DMS153 treated with DMSO at 0.1 percent for 48 hours (cell line): ENCODE results near the gene ITGB1BP2.
"Not testable (repeated sequence)": the region's sequence is repeated elsewhere in the genome, so short reads cannot be mapped to it uniquely, and the experiment has no call there.

Experiments
- DNase-seq: peaks from one replicate; lab custom pipeline; 2025; ENCODE audit not compliant: unreplicated experiment; lab: John Stamatoyannopoulos, UW

Gene ITGB1BP2

DNA sequence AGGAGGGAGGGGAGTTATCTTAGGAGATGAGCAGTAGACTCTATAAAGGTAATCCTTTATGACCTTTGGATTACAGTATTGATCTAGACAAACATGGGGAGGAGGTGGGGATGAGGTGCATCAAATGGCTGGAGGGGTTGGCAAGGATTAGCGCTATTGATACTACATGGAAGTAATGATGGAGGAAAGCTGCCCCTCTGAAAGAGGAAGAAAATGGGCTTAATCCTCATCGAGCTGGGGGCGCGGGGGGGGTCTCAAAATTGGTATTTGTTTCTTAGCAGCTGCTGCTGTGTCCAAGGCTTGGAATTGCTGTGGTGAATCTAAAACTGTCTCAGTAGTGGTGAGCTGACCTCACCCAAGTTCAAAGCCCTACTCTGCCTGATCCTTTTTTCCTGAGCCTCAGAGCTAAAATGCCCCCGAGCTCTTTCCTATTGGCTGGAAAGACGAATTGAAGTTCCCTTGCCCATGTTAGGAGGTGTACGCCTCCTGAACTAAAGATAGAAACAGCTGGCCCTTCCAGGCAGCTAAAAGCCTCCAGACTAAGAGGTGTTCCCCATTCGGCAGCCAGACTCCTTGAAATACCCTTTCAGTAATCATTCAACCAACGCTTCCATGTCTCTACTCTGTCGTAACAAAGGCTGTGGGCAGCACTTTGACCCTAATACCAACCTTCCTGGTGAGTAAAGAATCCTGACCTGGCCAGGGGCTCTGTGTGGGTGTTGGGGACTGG, at the start of gene ITGB1BP2:
Gene ITGB1BP2, plus strand, starts transcription at position 556 of the 730 bp plus-strand sequence. Its CDS starts 57 bp downstream, at position 613.
- no peak for DNase-seq

- DNase-seq: no peak
These were observed 49.3 kb upstream of the ITGB1BP2 start for GRCh38 chrX:71252221-71252620.

GRCh38 chrX:71253253-71254091, 48.1 kb upstream of the ITGB1BP2 start:
- no peak for DNase-seq

DNA sequence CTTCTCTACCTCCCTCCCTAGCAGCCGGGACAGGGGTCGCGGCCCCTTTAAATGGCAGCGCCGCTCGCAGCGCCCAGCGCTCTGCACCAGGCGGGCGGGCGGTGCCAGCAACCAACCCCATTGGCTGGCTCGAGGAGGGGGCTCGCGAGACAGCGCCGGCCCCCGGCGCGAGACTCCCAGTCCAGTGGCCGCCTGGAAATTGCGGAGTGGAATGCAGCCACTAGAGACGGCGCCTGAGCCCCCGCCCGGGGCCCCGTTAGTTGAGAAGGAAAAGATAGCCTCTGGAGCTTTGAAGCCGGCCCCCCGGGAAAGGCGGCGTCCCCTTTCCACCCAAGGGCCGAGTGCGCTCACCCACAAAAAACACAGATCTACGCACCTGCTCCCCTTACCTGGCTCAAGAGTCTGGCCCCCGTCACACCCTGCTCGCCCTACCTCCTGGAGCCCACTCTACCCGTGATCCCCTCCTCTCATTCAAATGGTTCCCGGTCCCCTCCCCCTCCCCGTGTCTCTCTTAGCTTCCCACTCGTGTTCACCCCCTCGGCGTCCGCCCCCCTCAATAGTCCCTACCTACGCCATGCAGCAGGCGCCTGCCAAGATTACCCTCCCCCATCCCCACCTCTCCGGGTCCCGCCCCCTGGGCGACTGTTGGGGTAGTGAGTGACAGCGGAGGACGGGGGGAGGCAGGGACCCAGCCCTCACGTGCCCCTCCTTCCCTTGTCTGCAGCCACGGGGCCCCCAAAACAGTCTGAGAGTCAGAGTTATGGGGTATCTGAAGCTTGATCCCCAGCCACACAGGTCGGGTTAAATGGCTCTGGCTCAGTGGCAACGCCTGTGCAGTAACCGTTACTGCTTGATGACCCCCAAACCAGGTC, 47.2 kb upstream of the ITGB1BP2 start, which contains the start of gene ZMYM3:
Gene ZMYM3, minus strand, starts transcription at position 49 of the 872 bp plus-strand sequence. CDS start 885 bp downstream, outside the sequence.
- peak; percentile 42 for DNase-seq

DNA sequence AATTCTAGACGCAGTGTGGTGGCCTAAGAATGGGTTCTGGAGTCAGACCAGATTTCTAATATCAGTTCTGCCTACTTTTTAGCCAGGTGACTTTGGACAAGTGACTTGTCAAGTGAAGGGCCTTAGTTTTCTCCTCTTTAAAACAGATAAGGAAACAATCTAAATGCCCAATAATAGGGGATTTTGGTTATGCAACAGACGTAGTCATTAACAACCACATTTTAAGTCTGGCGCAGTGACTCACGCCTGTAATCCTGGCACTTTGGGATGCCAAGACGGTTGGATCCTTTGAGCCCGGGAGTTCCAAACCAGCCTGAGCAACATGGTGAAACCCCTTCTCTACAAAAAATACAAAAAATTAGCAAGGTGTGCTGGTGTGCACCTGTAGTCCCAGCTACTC, 45.5 kb upstream of the ITGB1BP2 start:
- no peak for DNase-seq

DNA sequence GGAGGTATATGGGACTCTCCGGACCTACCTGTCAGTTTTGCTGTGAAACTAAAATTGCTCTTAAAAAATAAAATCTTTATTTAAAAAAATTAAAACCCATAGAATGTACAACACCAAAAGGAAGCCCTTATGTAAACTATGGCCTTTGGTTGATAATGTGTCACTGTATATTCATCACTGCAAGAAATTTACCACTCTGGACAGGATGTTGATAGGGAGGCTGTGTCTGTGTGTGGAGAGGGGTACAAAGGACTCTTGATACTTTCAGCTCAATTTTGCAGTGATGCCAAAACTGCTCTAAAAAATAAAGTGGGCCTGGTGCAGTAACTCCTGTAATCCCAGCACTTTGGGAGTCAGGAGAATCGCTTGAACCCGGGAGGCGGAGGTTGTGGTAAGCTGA, 44.7 kb upstream of the ITGB1BP2 start:
- no peak for DNase-seq

GRCh38 chrX:71268624-71269023, 32.9 kb upstream of the ITGB1BP2 start:
- DNase-seq: not testable (repeated sequence)

GRCh38 chrX:71269801-71270395, 31.7 kb upstream of the ITGB1BP2 start:
- no peak for DNase-seq

GRCh38 chrX:71272313-71272712, 29.2 kb upstream of the ITGB1BP2 start:
- DNase-seq: not testable (repeated sequence)

DNA sequence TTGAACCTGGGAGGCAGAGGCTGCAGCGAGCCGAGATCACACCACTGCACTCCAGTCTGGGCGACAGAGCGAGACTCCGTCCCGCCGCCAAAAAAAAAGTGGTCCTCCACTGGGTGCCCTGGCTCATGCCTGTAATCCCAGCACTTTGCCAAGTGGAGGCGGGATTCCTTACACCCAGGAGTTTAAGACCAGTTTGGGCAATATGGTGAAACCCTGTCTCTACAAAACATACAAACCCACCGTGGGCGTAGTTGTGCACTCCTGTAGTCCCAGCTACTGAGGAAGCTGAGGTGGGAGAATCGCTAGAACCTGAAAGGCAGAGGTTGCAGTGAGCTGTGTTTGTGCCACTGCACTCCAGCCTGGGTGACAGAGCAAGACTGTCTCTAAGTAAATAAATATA, 20.2 kb upstream of the ITGB1BP2 start:
- DNase-seq: not testable (repeated sequence)

GRCh38 chrX:71282514-71283402, 18.8 kb upstream of the ITGB1BP2 start:
- no peak for DNase-seq

- DNase-seq: peak; percentile 65
These were observed 18.0 kb upstream of the ITGB1BP2 start, which contains the start of gene NONO for GRCh38 chrX:71283403-71284143. TSS of gene NONO (plus strand) at chrX:71283635. CDS start at chrX:71290638, 7,003 bp downstream.

- no peak for DNase-seq
These were observed 15.6 kb upstream of the ITGB1BP2 start for GRCh38 chrX:71285929-71286328.

DNA sequence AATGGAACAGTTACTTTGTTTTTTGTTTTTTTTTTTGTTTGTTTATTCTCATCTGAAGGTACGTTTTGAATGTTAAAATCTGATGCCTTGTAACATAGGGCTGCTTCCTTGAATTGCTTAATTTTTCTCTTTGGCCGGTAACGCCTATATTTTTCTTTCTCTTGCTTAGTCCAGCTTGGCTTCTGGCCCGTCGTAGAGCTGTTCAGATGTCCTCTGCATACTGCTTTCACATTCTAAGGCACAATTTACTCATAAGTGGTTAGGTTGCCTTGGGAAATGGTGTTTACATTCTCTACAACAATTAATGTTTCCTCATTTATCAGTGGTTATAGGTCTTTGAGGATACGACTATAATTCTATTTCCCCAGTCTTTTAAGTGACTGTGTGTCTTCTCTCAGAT, 10.2 kb upstream of the ITGB1BP2 start:
- no peak for DNase-seq

DNA sequence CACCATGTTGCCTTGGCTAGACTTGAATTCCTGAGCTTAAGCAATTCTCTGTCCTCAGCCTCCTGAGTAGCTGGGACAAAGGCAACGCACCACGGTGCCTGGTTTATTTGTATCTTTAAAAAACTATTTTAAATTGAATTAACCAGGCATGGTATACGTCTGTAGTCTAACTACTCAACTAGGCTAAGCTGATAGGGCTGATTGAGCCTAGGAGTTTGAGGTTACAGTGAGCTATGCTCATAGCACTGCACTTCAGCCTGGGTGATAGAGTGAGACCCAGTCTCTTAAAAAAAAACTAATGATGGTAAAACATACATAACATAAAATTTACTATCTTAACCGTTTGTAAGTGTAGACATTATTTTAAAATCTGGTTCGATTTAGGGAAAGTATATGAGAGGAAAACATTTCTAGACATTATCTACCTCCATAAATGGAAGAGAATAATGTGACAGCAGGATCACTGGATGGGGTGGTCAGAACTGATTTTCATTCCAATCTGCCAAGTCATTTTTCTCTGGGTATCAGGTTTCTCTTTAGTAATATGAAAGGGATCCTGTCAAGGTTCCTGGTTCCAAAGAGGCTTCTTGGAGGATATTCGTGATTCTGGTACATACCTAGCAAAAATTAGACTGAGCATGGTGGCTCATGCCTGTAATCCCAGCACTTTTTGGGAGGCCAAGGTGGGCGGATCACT, 8.7 kb upstream of the ITGB1BP2 start:
- DNase-seq: no peak

DNA sequence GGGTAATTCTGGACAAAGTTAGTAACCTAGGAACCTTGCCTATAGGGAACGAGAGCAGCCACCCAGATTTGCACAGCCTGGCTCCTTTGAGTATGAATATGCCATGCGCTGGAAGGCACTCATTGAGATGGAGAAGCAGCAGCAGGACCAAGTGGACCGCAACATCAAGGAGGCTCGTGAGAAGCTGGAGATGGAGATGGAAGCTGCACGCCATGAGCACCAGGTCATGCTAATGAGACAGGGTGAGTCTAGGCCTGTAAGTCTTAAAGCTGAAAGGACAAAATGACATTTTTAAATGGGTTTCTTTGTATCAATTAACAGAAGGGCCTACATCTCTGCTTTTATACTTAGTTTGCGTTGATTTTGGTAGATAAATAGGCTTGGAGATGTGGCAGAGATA, 4.7 kb upstream of the ITGB1BP2 start:
- no peak for DNase-seq

DNA sequence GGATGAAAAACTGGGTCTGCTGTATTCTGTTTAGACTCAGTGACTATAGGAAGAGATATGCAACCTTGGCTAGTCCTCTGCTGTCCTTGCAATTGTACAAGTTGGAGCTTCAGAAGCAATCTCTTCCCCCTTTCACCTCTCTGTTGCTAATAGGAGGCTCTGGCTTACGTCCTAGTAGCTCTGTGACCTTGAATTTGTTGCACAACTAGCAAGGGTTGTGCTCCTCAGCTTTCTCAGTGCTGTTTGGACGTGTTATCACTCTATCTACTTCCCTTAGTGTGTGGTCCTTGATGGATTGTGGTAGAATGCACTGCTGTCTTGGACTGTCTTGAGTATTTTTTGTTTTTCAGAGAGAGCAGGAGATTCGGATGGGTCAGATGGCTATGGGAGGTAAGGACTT, 3.4 kb upstream of the ITGB1BP2 start:
- no peak for DNase-seq

DNA sequence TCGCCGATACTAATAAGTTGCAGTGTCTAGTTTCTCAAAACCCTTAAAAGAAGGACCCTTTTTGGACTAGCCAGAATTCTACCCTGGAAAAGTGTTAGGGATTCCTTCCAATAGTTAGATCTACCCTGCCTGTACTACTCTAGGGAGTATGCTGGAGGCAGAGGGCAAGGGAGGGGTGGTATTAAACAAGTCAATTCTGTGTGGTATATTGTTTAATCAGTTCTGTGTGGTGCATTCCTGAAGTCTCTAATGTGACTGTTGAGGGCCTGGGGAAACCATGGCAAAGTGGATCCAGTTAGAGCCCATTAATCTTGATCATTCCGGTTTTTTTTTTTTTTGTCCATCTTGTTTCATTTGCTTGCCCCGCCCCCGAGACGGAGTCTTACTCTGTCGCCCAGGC, 1.5 kb upstream of the ITGB1BP2 start:
- DNase-seq: not testable (repeated sequence)
